HAP-1 (cell line): Measurements from ENCODE around the gene RPS26.
"Not testable (repeated sequence)": the region's sequence is repeated elsewhere in the genome, so short reads cannot be mapped to it uniquely, and the experiment has no call there.

Experiments
- DNase-seq, 2 experiments: peaks; one replicate each; pipeline ENCODE4 v3.0.0-alpha.2; 2016 to 2020; ENCODE audit warnings: low spot score in 2 of 2
- H3K27me3 ChIP-seq: fragments of 250-450 bp; sonication (Bioruptor Pico); 2 replicates; pipeline ENCODE4 v1.5.1; 2020; ENCODE audit warnings: low read depth, mild to moderate bottlenecking, moderate library complexity
- H3K36me3 ChIP-seq: fragments of 250-450 bp; sonication (Bioruptor Pico); replicated peaks from 2 replicates; pipeline ENCODE4 v1.5.1; 2020; ENCODE audit warnings: mild to moderate bottlenecking
- H3K4me1 ChIP-seq: fragments of 250-450 bp; sonication (Bioruptor Pico); 2 replicates; pipeline ENCODE4 v1.5.1; 2020; ENCODE audit warnings: mild to moderate bottlenecking
- H3K4me3 ChIP-seq: fragments of 250-450 bp; sonication (Bioruptor Pico); 2 replicates; pipeline ENCODE4 v1.5.1; 2020; ENCODE audit warnings: mild to moderate bottlenecking, moderate library complexity
- H3K9me3 ChIP-seq: fragments of 250-450 bp; sonication (Bioruptor Pico); 2 replicates; pipeline ENCODE4 v1.5.1; 2020; ENCODE audit warnings: mild to moderate bottlenecking, moderate library complexity
- in situ Hi-C: fragments of 300-500 bp; cut with MboI; formaldehyde crosslinking; loops from 3 replicates; pipeline ENCODE4 v1.14.3; 2020; ENCODE audit warnings: low sequenced_read_pairs, inconsistent platforms, mixed read lengths

RPS26 gene

GRCh38 chr12:56041552-56042429 is at the start of gene RPS26:
Gene RPS26, plus strand, starts transcription at chr12:56041918. Its CDS starts 249 bp downstream, at chr12:56042167.
- Histone ChIP-seq H3K4me3 (peak within 1 kb of the TSS; percentile 95), H3K27me3 (no peaks in the 10 kb centered on the region), H3K4me1 (peaks cover 24% of the 10 kb centered on the region), H3K9me3 (no peaks in the 10 kb centered on the region), H3K36me3 (peaks cover 30% of the 10 kb centered on the region)
- in situ Hi-C loops: loop anchor here (10.0 kb wide), 1 partner anchor 63 kb away; the partner anchor contains the start of gene PA2G4
- peak; percentile 97 to 99 for DNase-seq

- peaks cover 55% of the 10 kb centered on the region for H3K36me3 ChIP-seq
- in situ Hi-C loops: no loop called here
- no peak for DNase-seq
- H3K27me3 ChIP-seq: no peaks in the 10 kb centered on the region
- H3K4me1 ChIP-seq: no peaks in the 10 kb centered on the region; the same call in 1 of the 2 replicates
- H3K4me3 ChIP-seq: no peak overlapping the region
- H3K9me3 ChIP-seq: no peaks in the 10 kb centered on the region
Measured at GRCh38 chr12:55993230-55993853, 48.4 kb upstream of the RPS26 start.

- Histone ChIP-seq H3K36me3 (peaks cover 42% of the 10 kb centered on the region), H3K4me3 (no peak overlapping the region), H3K4me1 (no peaks in the 10 kb centered on the region; the same call in 1 of the 2 replicates), H3K27me3 (no peaks in the 10 kb centered on the region), H3K9me3 (no peaks in the 10 kb centered on the region)
- no peak for DNase-seq
- in situ Hi-C loops: no loop called here
Measured at GRCh38 chr12:55995366-55995765, 46.4 kb upstream of the RPS26 start.

GRCh38 chr12:55996201-55996714 is 45.5 kb upstream of the RPS26 start:
- Histone ChIP-seq H3K27me3 (no peaks in the 10 kb centered on the region), H3K9me3 (no peaks in the 10 kb centered on the region), H3K4me3 (peak overlapping the region; percentile 60), H3K36me3 (peaks cover 33% of the 10 kb centered on the region), H3K4me1 (no peaks in the 10 kb centered on the region; the same call in 1 of the 2 replicates)
- peak; percentile 59 to 68 for DNase-seq
- in situ Hi-C loops: no loop called here

- DNase-seq: peak; percentile 96 to 97
- H3K36me3 ChIP-seq: peaks cover 28% of the 10 kb centered on the region
- H3K9me3 ChIP-seq: no peaks in the 10 kb centered on the region
- H3K27me3 ChIP-seq: no peaks in the 10 kb centered on the region
- no peaks in the 10 kb centered on the region; the same call in 1 of the 2 replicates for H3K4me1 ChIP-seq
- in situ Hi-C loops: no loop called here
- peak within 1 kb of the TSS; percentile 60 for H3K4me3 ChIP-seq
Measured at GRCh38 chr12:55996715-55997534, 44.8 kb upstream of the RPS26 start, which contains the start of gene SUOX. Gene SUOX, plus strand, starts transcription at chr12:55997276. Its CDS starts 4,946 bp downstream, at chr12:56002222.

- Histone ChIP-seq H3K9me3 (no peaks in the 10 kb centered on the region), H3K27me3 (no peaks in the 10 kb centered on the region), H3K4me1 (no peaks in the 10 kb centered on the region; the same call in 1 of the 2 replicates), H3K36me3 (peaks cover 22% of the 10 kb centered on the region), H3K4me3 (peak overlapping the region; percentile 60)
- DNase-seq: no peak
- in situ Hi-C loops: no loop called here
Measured at GRCh38 chr12:55997535-55997859, 44.2 kb upstream of the RPS26 start.

GRCh38 chr12:55999522-55999921 is 42.2 kb upstream of the RPS26 start:
- DNase-seq, H3K9me3 ChIP-seq, H3K4me3 ChIP-seq, H3K36me3 ChIP-seq, H3K27me3 ChIP-seq, H3K4me1 ChIP-seq, in situ Hi-C loops: not testable (repeated sequence)

- H3K9me3 ChIP-seq, H3K27me3 ChIP-seq, H3K36me3 ChIP-seq, in situ Hi-C loops, H3K4me3 ChIP-seq, DNase-seq, H3K4me1 ChIP-seq: not testable (repeated sequence)
Measured at GRCh38 chr12:55999999-56000540, 41.6 kb upstream of the RPS26 start.

- no peak overlapping the region for H3K4me3 ChIP-seq
- in situ Hi-C loops: no loop called here
- H3K9me3 ChIP-seq: no peaks in the 10 kb centered on the region
- no peak for DNase-seq
- no peaks in the 10 kb centered on the region for H3K27me3 ChIP-seq
- no peaks in the 10 kb centered on the region for H3K36me3 ChIP-seq
- H3K4me1 ChIP-seq: no peaks in the 10 kb centered on the region; the same call in 1 of the 2 replicates
Measured at GRCh38 chr12:56001487-56002100, 40.1 kb upstream of the RPS26 start.

- DNase-seq, H3K27me3 ChIP-seq, H3K36me3 ChIP-seq, H3K9me3 ChIP-seq, H3K4me3 ChIP-seq, H3K4me1 ChIP-seq, in situ Hi-C loops: not testable (repeated sequence)
Measured at GRCh38 chr12:56003376-56003775, 38.3 kb upstream of the RPS26 start.

GRCh38 chr12:56004211-56004610 is 37.5 kb upstream of the RPS26 start:
- in situ Hi-C loops: no loop called here
- DNase-seq: no peak
- Histone ChIP-seq H3K4me1 (peaks cover 4% of the 10 kb centered on the region), H3K27me3 (no peaks in the 10 kb centered on the region), H3K36me3 (no peaks in the 10 kb centered on the region), H3K4me3 (no peak overlapping the region), H3K9me3 (no peaks in the 10 kb centered on the region)

GRCh38 chr12:56007564-56008559 is 33.9 kb upstream of the RPS26 start:
- Histone ChIP-seq H3K4me1 (peaks cover 4% of the 10 kb centered on the region), H3K36me3 (no peaks in the 10 kb centered on the region), H3K27me3 (no peaks in the 10 kb centered on the region), H3K4me3 (peak overlapping the region; percentile 43), H3K9me3 (no peaks in the 10 kb centered on the region)
- peak; percentile 20 to 82 for DNase-seq
- in situ Hi-C loops: no loop called here
